ENCODE measurements around the gene TSHZ1. TPM values are rescaled to one million over a fixed set of nuclear protein-coding genes. Genes with fewer than 3 reads are reported as not detected.
A peak's percentile ranks its signal among the peaks of the same experiment; 100 is the strongest.

The TSHZ1 gene
- total RNA-seq, 4 donors from 2014 or later, result 5.4 to 20.2 (median 13.7) TPM

DNA sequence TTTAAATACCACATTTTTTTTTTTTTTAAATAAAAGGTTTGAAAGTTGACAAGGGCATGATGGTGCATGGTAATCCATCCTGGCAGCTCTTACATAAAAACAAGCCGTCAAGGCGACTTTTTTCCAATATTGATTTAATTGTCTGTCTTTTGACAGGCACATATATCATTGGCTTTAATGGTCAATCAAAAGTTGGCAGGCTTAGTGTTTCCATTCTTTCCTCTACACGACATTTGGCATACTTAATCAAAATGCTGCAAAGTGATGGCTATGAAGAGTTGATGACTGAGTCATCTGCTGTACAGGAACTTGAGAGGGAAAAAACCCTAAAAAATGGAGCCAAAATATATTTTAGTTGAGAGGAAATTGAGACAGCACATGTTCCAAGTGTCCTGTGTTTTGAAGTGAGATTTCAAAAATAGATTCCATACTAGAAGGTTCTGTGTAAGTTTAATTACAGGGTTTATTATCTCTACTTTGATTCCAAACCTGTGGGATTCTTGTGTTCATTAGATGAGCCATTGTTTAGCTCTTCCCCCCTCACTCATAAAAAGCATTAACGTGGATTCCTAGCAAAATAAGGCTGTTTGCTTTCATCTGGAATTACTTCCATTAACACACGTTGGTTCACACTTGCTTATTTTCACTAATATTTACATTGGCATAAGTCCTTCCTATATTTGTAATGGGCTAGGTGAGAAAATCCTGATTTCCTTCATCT, 3.2 kb downstream of the TSHZ1 start:
- Histone ChIP-seq H3K36me3 (no peaks in the 10 kb centered on the region), H3K27me3 (no peaks in the 10 kb centered on the region), H3K4me1 (peaks cover 52 to 78% (median 59%) of the 10 kb centered on the region in 3 donors), H3K9me3 (no peaks in the 10 kb centered on the region), H3K27ac (peak overlapping the region; percentile 49 to 99 (median 80)), H3K4me3 (peak overlapping the region in 3 of 4 donors; percentile 72 to 96 (median 91))
- no peak for DNase-seq
- WGBS, 2 donors, result 14 to 20% methylated on average over 5 of the region's 5 CpGs
- no peak for TF ChIP-seq POLR2A (IDR thresholded peaks at IDR 0.05)
- no peak for TF ChIP-seq CTCF (IDR thresholded peaks at IDR 0.05)
- intact Hi-C loops (cut with DNase I), result loop anchor here (5.0 kb wide), 1 partner anchor 34 kb away; no protein-coding TSS in a partner anchor

DNA sequence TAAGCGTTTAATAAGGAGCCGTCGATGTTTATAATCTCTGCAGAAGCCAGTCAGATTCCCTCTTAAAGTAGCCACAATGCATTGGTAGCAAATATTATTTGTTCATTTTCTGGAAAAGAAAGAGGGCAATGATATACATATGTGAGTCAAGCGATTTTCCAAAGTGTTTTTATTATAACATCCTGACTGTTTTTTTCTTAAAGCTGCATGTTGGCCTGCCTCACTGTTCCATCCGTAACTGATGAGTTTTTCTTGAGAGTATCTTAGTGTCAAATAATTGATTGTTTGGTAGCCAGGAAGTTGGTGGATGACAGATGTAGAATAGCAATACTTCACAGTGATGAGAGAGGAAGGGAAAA, 3.7 kb downstream of the TSHZ1 start:
- Histone ChIP-seq H3K27ac (peak overlapping the region; percentile 49 to 99 (median 80)), H3K36me3 (no peaks in the 10 kb centered on the region), H3K27me3 (no peaks in the 10 kb centered on the region), H3K4me1 (peaks cover 52 to 84% (median 59%) of the 10 kb centered on the region in 3 donors), H3K4me3 (peak overlapping the region in 1 of 4 donors; percentile 91), H3K9me3 (no peaks in the 10 kb centered on the region)
- WGBS, 2 donors, result 32 to 36% methylated on average over 5 of the region's 5 CpGs
- DNase-seq, result no peak
- TF ChIP-seq CTCF (IDR thresholded peaks at IDR 0.05) (no peak), POLR2A (IDR thresholded peaks at IDR 0.05) (no peak)
- intact Hi-C loops (cut with DNase I), result loop anchor here (5.0 kb wide), 1 partner anchor 33 kb away; no protein-coding TSS in a partner anchor

DNA sequence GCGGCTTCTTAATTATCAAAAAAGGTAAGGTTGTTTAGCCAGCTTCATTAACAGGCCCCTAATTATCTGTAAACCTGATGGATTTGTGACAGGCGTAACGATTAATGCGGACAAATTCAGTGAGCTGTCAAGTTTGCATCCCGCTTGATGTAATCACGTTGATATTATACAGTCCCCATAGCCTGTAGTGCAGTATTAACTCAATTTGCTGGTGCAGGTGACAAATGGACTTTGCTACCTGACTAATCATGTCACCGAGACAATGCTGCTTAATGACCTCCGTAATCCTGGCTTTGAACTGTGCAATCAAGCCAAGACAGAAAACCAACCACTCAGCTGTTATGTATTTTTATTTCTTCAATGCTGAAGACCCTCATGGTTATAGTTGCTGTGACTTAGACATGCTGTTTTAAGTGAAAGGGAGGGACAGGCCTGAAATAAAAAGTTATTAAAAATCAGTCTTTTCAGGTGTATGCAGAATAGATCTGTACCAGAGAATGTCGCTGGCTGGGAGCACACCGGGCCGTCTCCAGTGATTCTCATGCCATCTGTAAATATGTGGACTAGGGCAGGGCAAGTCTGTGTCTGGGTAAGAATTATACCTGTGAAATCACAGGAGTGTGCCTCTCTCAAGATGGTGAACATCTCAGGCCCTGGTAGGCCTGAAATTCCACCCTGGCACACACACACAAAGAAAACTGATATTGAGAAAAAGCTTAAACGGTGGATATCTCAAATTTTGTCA, 4.3 kb downstream of the TSHZ1 start:
- DNase-seq, result no peak
- no peak for TF ChIP-seq POLR2A (IDR thresholded peaks at IDR 0.05)
- TF ChIP-seq CTCF (IDR thresholded peaks at IDR 0.05), result no peak
- Histone ChIP-seq H3K4me3 (no peak overlapping the region), H3K27ac (peak overlapping the region; percentile 32 to 99 (median 84)), H3K4me1 (peaks cover 48 to 87% (median 62%) of the 10 kb centered on the region in 3 donors), H3K36me3 (no peaks in the 10 kb centered on the region), H3K27me3 (no peaks in the 10 kb centered on the region), H3K9me3 (no peaks in the 10 kb centered on the region)
- WGBS, 2 donors, result 71 to 72% methylated on average over 12 of the region's 12 CpGs
- intact Hi-C loops (cut with DNase I), result loop anchor here (5.0 kb wide), 1 partner anchor 32 kb away; no protein-coding TSS in a partner anchor

DNA sequence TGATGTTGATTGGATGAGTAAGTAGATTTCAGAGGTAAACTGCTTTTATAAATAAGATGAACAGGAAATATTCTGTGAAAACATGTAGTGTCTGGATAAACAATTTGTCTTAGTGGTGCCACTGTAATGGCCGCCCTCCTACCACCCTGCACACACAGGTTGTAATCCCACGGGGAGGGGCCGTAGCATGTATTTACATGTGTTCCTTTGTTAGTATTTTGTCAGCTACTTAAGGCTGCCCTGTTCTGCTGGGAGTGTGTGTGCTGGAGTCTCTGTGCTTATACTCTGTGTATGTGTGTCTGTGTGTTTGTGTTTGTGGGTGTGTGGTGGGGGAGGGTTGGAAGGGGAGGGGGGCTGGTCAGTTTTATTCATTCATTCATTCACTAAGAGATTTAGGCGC, 5.1 kb downstream of the TSHZ1 start:
- peak overlapping the region in 1 of 4 donors; percentile 2 for H3K4me3 ChIP-seq
- H3K4me1 ChIP-seq, result peaks cover 43 to 88% (median 66%) of the 10 kb centered on the region in 3 donors
- no peaks in the 10 kb centered on the region for H3K36me3 ChIP-seq
- peak overlapping the region; percentile 32 to 99 (median 84) for H3K27ac ChIP-seq
- H3K27me3 ChIP-seq, result no peaks in the 10 kb centered on the region
- no peaks in the 10 kb centered on the region for H3K9me3 ChIP-seq
- DNase-seq, result no peak
- WGBS, 2 donors, result 44 to 56% methylated on average over 4 of the region's 4 CpGs
- intact Hi-C loops (cut with DNase I), result no loop called here
- TF ChIP-seq CTCF (IDR thresholded peaks at IDR 0.05) (no peak), POLR2A (IDR thresholded peaks at IDR 0.05) (no peak)

Data from esophagus squamous epithelium (tissue), 5 donors.